ENCODE measurements around the gene CDK19. TPM values are rescaled to one million over a fixed set of nuclear protein-coding genes. Genes with fewer than 3 reads are reported as not detected.
"Not testable (repeated sequence)": the region's sequence is repeated elsewhere in the genome, so short reads cannot be mapped to it uniquely, and the experiment has no call there.

The CDK19 gene
- total and polyA plus RNA-seq, 2 of the 13 experiments (the other 11 are each of a cell fraction or from before 2014, with no cell fraction given): 13.4 to 27.0 TPM

DNA sequence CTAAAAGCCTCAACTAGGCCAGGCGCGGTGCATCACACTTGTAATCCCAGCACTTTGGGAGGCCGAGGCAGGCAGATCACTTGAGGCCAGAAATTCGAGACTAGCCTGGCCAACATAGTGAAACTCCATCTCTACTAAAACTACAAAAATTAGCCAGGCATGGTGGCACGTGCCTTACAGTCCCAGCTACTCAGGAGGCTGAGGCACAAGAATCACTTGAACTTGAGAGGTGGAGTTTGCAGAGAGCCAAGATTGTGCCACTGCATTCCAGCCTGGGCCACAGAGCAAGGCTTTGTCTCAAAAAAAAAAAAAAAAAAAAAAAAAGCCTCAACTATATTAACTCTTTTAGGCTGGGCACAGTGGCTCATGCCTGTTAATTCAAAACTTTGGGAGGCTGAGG, 55.2 kb downstream of the CDK19 start:
- H3K36me3 ChIP-seq (replicated peaks in 1 of 2; ENCODE audit: control insufficient read depth in 1 of 2, insufficient read depth in 2 of 2, low read length in 2 of 2); H3K27ac ChIP-seq (ENCODE audit: extremely low read length, insufficient read depth, low read length); FAIRE-seq; intact Hi-C loops (cut with micrococcal nuclease; ENCODE audit: unreplicated experiment); BruUV-seq (replicated peaks); in situ Hi-C loops (cut with HindIII; ENCODE audit: extremely low pct_ligation_motif_present, low pct_unique_long_range_greater_than_20kb); H3K4me3 ChIP-seq (replicated peaks in 1 of 3; ENCODE audit: insufficient read depth in 1 of 3, low read depth in 2 of 3, low read length in 3 of 3); H2AFZ ChIP-seq (ENCODE audit: low read length); H3K27me3 ChIP-seq (ENCODE audit: control insufficient read depth in 1 of 2, insufficient read depth in 2 of 2, low read length in 2 of 2); H3K9ac ChIP-seq (ENCODE audit: insufficient read depth, low read depth, low read length); H3K9me3 ChIP-seq (ENCODE audit: low read length); H3K4me2 ChIP-seq (ENCODE audit: low read depth, low read length); CTCF ChIA-PET (ENCODE audit: low intra/inter-chr PET ratio, low total read pairs); ATAC-seq; DNase-seq (ENCODE audit: low spot score); H3K79me2 ChIP-seq (ENCODE audit: insufficient read depth, low read length); H4K20me1 ChIP-seq (ENCODE audit: insufficient read depth, low read length): not testable (repeated sequence)
- 95% methylated on average over 5 of the region's 5 CpGs for WGBS (ENCODE audit: low lambda C conversion rate)
- peaks cover 39% of the 10 kb centered on the region for H3K4me1 ChIP-seq (ENCODE audit: insufficient read depth, low read length)
- TF ChIP-seq, protein P1, sequence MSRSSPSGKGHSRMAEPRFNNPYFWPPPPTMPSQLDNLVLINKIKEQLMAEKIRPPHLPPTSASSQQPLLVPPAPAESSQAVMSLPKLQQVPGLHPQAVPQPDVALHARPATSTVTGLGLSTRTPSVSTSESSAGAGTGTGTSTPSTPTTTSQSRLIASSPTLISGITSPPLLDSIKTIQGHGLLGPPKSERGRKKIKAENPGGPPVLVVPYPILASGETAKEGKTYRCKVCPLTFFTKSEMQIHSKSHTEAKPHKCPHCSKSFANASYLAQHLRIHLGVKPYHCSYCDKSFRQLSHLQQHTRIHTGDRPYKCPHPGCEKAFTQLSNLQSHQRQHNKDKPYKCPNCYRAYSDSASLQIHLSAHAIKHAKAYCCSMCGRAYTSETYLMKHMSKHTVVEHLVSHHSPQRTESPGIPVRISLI (CRISPR knock-in tag; IDR thresholded peaks at IDR 0.05; ENCODE audit: borderline replicate concordance): peak; percentile 48; the same call in 1 of the 2 replicates
- POLR2A ChIA-PET: interaction anchor here (1.0 to 1.2 kb wide), 2 partner anchors 50 to 55 kb away, joined by 3 read pairs; partner anchors contain the start of gene CDK19

DNA sequence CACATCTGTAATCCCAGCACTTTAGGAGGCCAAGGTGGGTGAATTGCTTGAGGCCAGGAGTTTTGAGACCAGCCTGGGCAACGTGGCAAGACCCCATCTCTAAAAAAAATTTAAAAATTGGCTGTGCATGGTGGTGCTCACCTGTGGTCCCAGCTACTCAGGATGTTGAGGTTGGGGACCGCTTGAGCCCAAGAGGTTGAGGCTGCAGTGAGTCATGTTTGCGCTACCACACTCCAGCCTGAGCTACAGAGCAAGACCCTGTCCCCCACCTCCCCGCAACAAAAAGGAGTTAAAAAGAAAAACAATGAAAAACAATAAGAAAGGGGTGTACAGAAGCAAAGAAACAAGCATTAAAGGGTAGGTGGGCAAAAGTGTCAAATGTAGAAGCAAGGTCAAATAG, 57.3 kb downstream of the CDK19 start:
- H4K20me1 ChIP-seq (ENCODE audit: insufficient read depth, low read length): no peaks in the 10 kb centered on the region
- peaks cover 4% of the 10 kb centered on the region for H3K79me2 ChIP-seq (ENCODE audit: insufficient read depth, low read length)
- no TSS peak for BruUV-seq (replicated peaks)
- FAIRE-seq (no peak), ATAC-seq (no peak), DNase-seq (ENCODE audit: low spot score) (no peak)
- no peak overlapping the region for H3K4me3 ChIP-seq (replicated peaks in 1 of 3; ENCODE audit: insufficient read depth in 1 of 3, low read depth in 2 of 3, low read length in 3 of 3)
- H3K36me3 ChIP-seq (replicated peaks in 1 of 2; ENCODE audit: control insufficient read depth in 1 of 2, insufficient read depth in 2 of 2, low read length in 2 of 2): no peaks in the 10 kb centered on the region
- no peak overlapping the region for H3K27ac ChIP-seq (ENCODE audit: extremely low read length, insufficient read depth, low read length)
- no peaks in the 10 kb centered on the region for H3K27me3 ChIP-seq (ENCODE audit: control insufficient read depth in 1 of 2, insufficient read depth in 2 of 2, low read length in 2 of 2)
- no peak overlapping the region for H2AFZ ChIP-seq (ENCODE audit: low read length)
- H3K4me1 ChIP-seq (ENCODE audit: insufficient read depth, low read length): peaks cover 53% of the 10 kb centered on the region
- no peak overlapping the region for H3K4me2 ChIP-seq (ENCODE audit: low read depth, low read length)
- no peak overlapping the region for H3K9ac ChIP-seq (ENCODE audit: insufficient read depth, low read depth, low read length)
- TF ChIP-seq ZNF225 (CRISPR knock-in tag; IDR thresholded peaks at IDR 0.05) (no peak), YY1 (IDR thresholded peaks at IDR 0.05; ENCODE audit: insufficient read depth, insufficient replicate concordance, low read depth, low read length) (no peak)
- in situ Hi-C loops (cut with HindIII; ENCODE audit: extremely low pct_ligation_motif_present, low pct_unique_long_range_greater_than_20kb) (no loop called here), intact Hi-C loops (cut with micrococcal nuclease; ENCODE audit: unreplicated experiment) (no loop called here)
- 96% methylated on average over 4 of the region's 4 CpGs for WGBS (ENCODE audit: low lambda C conversion rate)
- H3K9me3 ChIP-seq (ENCODE audit: low read length): no peaks in the 10 kb centered on the region
- CTCF ChIA-PET (ENCODE audit: low intra/inter-chr PET ratio, low total read pairs): no interaction called here
- POLR2A ChIA-PET: no interaction called here

Data from HepG2 (cell line).